LoVo (cell line): ENCODE data around the gene PRKAG2.
"Not testable (repeated sequence)": the region's sequence is repeated elsewhere in the genome, so short reads cannot be mapped to it uniquely, and the experiment has no call there.

Source experiments
- DNase-seq: peaks from one replicate; pipeline ENCODE4 v3.0.0-alpha.2; 2016; ENCODE audit warnings: low spot score

PRKAG2 gene

DNA sequence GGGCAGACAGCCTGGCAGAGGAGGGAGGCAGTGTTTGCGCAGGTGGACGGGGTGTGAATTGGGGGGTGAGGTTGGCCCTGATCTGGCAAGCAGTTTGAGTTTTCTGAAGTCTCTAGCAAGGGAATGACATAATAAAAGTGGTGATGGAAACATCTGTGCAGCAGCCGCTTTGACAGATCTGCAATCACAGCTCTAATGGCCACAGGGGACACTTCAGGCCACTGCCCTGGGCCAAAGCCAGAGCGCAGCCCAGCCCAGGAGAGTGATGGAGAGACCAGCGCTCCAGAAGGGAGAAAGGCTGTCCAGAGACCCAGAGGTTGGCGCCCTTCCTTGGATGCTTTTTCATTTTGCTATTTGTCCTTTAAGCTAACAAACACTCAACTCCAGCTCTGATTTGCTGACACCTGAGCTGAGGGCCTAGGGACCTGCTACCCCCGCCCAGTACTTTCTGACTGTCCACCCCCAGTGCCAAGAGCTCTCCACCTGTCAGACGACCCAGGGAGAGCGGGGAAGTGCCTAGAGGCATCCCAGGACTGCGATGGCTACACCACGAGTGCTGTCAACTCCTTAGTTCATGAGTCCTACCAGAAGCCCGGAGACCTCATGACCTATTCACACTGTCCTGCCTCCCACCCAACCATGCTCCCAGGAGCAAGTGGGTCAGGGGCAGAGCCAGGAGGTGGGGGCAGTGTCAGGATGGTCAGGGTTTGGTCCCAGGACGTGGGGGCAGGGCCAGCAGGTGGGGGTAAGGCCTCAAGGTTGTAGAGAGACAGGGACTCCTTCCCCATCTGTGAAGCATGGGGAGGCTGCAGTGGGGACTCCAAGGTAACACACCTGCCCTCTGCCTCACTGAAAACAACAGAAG, 112.6 kb downstream of the PRKAG2 start:
- DNase-seq, result no peak

DNA sequence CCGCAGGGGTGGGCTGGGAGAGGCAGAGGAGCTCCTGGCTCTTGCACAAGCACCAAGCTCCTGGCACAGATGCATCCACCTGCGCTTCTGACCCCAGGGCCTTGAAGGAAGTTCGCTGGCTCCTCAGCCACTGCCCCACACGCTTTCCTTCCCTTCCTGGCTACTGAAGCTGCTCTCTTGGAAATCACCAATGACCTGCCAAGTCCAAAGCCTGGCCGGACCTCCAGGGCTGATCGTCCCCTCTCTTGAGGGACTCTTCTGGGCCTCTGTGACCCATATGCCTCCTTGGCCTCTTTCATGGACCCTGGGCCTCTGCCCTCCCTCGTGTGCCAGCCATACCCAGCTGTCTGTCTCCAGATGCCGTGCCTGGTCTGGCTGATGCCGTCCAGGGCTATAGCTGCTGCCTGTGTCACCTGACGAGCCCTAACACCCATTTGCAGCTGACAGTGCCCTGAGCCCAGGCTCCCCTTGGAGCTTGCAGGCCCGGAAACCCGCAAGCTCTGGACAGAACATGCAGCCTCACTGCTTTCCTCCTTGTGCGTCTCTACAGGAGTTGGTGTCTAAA, 113.4 kb downstream of the PRKAG2 start:
- no peak for DNase-seq

DNA sequence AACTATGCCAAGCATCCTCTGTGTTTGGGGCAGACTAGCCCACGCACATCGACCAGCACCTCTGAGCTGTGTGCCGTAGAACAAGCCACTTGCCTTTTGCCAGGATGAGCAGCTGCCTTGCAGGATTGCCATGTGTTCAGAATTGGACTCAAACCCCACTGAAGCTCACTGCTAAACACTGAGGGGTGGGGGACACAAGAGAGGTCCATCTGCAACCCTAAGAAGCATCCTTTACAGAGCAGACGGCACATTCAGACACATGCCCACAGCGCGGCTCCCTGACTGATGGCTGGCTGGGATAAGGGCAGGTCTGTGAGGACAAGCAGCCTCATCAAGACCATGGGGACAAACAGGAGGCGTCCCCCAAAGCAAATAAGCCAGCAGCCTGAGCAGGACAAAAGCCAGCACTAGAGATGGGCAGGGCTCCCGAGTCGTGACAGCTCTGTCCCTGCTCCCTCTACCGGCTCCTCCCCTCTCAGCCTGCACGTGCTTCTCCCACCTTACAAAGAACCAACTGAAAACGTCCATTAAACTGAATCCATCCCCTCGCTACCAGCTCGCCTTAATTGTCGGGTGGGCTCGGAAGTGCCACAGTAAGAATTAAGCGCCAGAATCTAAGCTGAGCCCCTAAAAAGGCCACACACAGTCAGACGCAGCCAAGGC, 114.2 kb downstream of the PRKAG2 start:
- DNase-seq, result no peak

GRCh38 chr7:151761957-151762356, 115.0 kb downstream of the PRKAG2 start:
- DNase-seq, result no peak

DNA sequence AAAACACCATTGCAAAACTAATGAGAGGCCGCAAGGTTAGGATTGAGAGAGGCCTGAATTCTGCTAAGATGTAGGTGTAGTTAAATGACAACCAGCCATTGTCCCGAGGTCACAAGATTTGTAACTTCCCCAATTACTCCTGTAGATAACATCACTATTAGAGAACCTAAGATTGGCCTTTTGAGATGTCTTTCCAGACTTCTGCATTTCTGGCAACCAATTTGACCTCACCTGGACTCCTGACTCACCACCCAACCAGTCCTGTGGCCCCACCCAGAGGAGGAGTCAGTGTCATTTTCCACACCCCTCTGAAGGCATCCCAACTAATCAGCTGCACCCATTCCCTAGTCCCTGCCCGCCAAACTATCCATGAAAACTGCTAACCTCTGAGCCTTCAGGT, 115.7 kb downstream of the PRKAG2 start:
- peak; percentile 48 for DNase-seq

DNA sequence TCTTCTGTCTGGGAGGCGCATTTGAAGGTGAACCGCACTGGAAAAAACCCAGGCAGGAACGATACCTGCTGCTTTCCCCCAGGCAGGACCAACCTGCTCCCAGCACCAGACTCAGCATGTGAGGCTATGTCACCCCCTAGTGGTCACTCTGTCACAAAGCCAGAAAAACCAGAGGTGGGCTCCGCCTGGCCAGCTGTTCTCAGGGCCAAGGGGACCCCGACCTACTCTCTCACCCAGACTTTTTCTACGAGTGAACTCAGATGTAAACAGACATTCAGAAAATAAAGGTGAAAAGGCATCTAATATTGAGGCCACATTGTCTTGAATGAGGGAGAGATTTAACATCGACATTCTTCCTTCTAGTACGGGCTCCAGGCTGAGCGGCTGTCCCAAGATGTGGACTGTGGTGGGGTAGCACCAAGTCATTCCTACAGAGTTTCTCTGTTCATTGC, 117.3 kb downstream of the PRKAG2 start:
- DNase-seq, result peak; percentile 77

DNA sequence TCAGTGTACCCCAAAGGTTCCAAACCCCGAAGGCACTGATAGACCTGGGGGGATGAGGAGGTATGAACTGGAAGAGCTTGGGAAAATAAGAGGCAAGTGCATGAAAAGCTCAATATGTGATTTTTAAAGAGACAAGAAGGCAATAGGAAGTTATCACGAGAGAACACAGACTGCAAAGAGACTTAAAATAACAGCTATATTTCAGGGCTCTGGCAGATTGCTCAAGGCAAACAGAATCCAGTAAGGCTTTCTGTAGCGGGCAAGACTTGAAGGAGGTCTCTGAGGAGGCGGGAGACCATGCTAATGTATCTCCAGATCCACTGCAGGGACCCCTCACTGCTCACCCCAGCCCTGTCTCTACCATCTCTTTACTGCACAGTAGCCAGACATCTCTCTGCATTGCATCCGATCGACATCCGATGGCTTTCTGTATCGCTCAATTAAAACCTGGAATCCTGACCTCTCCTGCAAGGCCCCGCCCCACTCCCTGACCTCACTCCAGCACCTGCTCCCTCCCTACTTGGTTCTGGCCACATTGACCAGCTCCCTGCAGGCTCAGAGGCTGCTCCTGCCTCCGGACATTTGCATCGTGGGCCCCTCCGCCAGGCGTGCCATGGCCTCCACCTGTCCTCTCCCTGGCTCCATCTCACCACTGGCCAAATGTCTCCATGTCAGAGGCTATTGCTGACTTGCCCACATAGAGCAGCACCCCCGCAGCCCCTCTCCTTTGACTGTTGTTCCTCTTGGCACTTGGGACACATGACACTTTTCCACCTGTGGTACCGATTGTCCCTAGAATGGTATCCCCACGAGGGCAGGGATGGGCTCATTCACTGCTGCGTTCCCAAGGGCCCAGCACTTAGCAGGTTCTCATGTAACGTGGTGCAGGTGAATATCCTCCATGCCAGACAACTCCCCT, 118.0 kb downstream of the PRKAG2 start:
- DNase-seq, result no peak

GRCh38 chr7:151757274-151757673, 119.6 kb downstream of the PRKAG2 start:
- DNase-seq, result no peak

DNA sequence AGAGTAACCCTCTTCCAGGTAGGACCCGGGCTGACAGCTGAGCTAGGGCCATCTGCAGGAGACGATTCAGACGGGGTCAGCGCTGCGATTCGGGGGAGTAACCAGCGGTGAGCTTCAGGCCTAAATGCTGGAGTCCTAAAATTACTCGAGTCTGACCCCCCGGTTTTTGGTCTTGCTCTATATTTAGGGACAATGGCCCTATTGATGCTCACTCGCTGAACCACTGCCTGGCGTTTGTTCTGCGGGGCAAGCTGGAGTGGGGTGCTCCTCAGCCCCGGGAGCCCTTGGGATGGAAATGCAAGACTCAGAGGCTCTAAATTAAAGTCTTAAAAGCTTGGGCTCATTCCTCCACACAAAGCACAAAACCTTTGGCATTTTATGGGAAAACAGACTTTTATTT, 120.0 kb downstream of the PRKAG2 start:
- no peak for DNase-seq

DNA sequence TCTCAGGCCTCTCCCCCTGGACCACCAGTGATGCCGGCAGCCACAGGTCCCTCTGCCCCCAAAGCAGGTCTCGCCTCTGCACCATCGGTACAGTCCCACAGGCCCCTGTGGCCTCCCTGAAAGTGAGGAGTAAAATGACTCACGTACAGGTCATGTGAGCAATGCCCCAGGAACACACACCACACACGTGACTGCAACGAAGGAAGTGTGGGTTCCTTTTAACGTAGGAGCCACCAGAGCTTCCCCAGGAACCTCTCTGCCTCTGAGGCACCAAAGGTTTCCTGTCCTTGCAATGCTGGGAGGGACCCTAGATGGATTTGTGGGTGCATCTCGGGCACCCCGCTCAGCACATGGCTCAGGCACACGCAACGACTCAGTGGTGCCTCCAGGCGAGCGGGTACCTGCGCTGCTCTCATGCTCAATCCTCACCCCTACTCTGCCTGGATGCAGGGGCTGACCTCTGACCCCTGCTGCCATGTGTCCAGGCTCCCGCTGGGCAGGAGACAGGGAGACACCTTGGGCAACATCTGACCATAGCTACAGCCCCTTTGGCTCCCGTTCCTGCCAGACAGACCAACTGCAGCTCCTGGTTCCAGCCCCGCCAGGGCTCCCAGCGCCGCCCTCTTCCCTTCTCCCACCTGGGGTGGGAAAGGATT, 120.7 kb downstream of the PRKAG2 start:
- no peak for DNase-seq

GRCh38 chr7:151755131-151755801, 121.6 kb downstream of the PRKAG2 start:
- no peak for DNase-seq

- no peak for DNase-seq
Measured at GRCh38 chr7:151754688-151755130, 122.2 kb downstream of the PRKAG2 start.

DNA sequence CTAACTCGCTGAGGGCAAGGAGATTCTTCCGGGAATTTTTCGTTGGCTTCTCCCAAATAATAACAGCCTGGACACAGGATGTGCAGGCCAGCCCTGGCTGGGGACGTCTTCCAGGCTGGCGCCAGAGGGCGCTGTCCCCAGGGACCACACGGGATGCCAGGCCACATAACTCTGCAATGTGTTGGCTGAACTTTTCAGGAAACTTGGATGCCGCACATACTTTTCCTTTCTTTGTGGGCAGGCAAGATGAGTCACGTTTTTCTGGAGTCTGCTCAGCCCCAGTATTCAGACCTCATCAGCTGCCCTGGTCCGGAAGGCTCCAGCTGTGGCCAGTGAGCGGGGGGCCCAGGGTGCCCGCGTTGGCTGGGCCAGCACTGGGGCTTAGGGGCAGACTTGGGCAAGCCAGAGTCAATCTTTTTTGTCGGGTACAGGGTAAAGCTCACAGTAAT, 122.7 kb downstream of the PRKAG2 start:
- peak; percentile 99 for DNase-seq

DNA sequence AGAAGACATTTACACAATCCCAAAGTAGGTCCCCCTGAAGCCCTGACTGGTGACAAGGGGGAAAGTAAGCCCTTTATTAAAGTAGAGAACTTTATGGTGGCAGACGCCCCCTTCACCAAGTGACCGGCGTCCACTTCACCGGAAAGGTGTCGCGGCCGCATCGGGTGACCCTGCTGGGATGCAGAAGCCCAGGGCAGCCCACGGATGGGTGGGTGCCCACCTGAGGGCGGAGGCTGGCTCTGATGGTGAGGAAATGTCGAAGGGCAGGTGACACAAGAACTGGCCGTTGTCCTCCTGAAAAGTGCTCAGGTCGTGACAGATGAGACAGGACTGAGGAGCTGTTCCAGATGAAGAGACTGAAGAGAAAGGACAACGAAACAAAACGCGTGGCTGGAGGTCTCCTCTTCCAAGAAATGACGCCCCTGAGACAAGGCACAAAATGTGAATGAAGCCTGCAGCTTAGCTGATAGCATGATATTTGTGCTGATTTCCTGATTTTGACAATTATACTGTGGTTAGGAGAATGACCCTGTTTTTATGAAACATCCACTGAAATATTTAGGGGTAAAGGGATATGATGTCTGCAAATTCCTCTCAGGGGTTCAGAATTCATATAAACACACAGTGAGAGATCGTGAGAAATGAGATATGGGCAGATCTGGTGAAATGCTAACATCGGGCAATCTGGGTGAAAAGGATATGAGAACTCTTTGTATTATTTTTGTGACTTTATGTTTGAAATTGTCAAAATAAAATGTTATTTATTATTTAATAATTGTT, 123.9 kb downstream of the PRKAG2 start:
- DNase-seq, result no peak

GRCh38 chr7:151752037-151752436, 124.9 kb downstream of the PRKAG2 start:
- DNase-seq, result no peak

DNA sequence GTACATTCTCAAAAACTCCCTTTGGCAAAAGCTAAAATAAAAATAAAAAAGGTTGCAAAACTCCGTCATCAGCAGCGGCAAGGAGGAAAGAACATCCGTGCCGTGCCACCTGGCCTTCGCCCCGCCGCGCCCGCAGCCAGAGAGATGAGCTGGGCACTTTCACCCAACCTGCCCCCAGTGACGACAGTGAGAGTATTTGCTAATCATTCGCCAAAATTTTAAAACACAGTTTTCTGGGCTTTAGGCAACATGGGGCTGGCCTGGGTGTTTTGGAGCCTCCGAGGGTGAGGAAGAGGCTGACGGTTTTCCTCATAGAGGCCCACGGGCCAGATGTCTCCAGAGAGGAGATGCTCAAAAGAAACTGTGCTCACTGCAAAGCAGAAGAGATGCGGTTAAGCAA, 128.2 kb downstream of the PRKAG2 start:
- DNase-seq, result no peak

DNA sequence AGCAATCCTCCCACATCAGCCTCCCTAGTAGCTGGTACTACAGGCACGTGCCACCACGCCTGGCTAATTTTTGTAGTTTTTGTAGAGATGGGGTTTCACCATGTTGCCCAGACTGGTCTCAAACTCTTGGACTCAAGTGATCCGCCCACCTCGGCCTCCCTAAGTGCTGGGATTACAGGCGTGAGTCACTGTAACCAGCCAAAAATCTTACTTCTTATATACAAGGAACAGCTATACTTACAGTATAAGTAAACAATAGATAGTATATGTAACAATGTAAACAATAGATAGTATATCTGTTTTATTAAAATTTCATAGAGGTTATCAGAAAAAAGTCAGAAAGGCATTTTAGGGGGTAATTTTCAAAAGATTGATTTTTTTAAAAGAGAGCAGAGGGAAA, 128.9 kb downstream of the PRKAG2 start:
- DNase-seq, result not testable (repeated sequence)

- no peak for DNase-seq
Measured at GRCh38 chr7:151745706-151746105, 131.2 kb downstream of the PRKAG2 start.

DNA sequence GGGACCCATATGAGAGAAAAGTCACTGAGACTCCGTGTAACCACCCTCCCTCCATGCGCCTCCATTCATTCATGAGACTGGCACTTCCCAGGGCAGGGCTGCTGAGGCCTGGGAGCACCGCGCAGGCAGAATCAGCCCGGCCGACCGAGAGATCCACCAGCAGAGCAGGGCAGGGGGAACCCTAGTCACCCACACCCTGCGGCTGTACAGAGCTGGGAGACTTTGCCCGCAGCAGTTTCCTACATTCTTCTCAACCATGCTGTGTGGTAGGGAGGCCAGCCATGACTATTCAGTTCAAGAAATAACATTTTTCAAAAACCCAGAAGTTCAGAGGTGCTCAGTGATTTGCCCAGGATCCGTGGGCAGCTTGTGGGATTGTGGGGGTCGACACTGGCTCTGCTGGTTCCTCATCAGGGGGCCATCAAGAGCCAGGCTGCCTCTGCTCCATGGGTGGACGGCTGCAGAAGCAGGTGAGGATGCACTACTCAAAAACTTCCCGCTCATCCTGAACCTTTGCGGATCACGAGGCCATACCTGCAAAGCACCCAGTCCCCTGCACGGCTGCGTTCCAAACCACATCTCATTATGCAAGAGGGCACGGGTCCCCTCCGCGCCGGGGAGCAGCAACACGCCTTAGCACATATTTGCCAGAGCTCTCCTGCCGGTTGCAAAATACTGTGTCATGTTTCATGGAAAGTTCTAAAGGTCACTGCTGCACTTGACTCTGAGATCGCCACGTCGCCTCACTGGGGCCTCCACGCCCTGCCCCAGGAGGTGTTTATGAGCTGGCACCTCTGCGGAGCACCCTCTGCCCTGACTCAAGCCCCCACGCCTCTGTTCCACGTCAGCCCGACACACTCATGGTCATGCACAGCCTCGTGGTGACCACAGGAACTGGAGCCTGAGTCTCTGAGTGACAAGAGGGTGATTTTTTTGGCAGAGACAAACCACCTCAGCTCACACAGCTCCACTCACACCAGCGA, 132.0 kb downstream of the PRKAG2 start:
- DNase-seq, result peak; percentile 94
